Right atrium auricular region (tissue), 2 donors: ENCODE results near the gene KCNMB2. TPM values are rescaled to one million over a fixed set of nuclear protein-coding genes. Genes with fewer than 3 reads are reported as not detected.

Experiments used
- DNase-seq: peaks from one replicate; pipeline ENCODE4 v3.0.0-alpha.2; 2019; ENCODE audit warnings: low spot score
- H3K27ac ChIP-seq, 2 donors: fragments of 200-600 bp; sonication (generic); 1 replicate in 1 of 2; 2 replicates in 1 of 2; pipeline ENCODE4 v1.5.1; 2016 to 2019
- H3K27me3 ChIP-seq, 2 donors: fragments of 200-600 bp; sonication (generic); one replicate each; pipeline versions ENCODE4 v1.5.1 to v1.6.0; 2017 to 2019
- H3K36me3 ChIP-seq: fragments of 200-600 bp; sonication (generic); one replicate; pipeline ENCODE4 v1.5.1; 2016
- H3K4me1 ChIP-seq, 2 donors: fragments of 200-600 bp; sonication (generic); one replicate each; pipeline versions ENCODE4 v1.5.1 to v1.6.0; 2017 to 2019
- H3K4me3 ChIP-seq, 2 donors: fragments of 200-600 bp; sonication (generic); 1 replicate in 1 of 2; 2 replicates in 1 of 2; pipeline ENCODE4 v1.5.1; 2017 to 2019; ENCODE audit warnings: mild to moderate bottlenecking in 1 of 2, moderate library complexity in 1 of 2
- H3K9me3 ChIP-seq, 2 donors: fragments of 200-600 bp; sonication (generic); one replicate each; pipeline ENCODE4 v1.5.1; 2019
- CTCF ChIP-seq, 2 donors: fragments of 200-600 bp; sonication (generic); IDR thresholded peaks; one replicate each; pipeline ENCODE4 v1.5.1; 2019; ENCODE audit warnings: antibody characterized with exemption in 2 of 2
- total RNA-seq, 2 donors: library from RNA; depleted of rRNA; stranded (reverse); fragments of >200 nt; gene quantifications; one replicate each; pipeline ENCODE4 v1.1.0, GENCODE V29; 2016

Gene KCNMB2
- total RNA-seq, 2 donors from 2014 or later, result 2.8 to 18.2 TPM

GRCh38 chr3:178551916-178552321 lies 15.7 kb downstream of the KCNMB2 start:
- H3K27ac ChIP-seq, result no peak overlapping the region
- H3K4me3 ChIP-seq, result no peak overlapping the region
- no peak for DNase-seq
- H3K36me3 ChIP-seq, result no peaks in the 10 kb centered on the region
- peaks cover 0 to 3% of the 10 kb centered on the region in 2 donors for H3K4me1 ChIP-seq
- no peak for TF ChIP-seq CTCF (IDR thresholded peaks at IDR 0.05)
- H3K27me3 ChIP-seq, result no peaks in the 10 kb centered on the region
- no peaks in the 10 kb centered on the region for H3K9me3 ChIP-seq

- Histone ChIP-seq H3K36me3 (no peaks in the 10 kb centered on the region), H3K4me1 (peaks cover 0 to 24% of the 10 kb centered on the region in 2 donors), H3K27me3 (no peaks in the 10 kb centered on the region), H3K27ac (no peak overlapping the region), H3K9me3 (no peaks in the 10 kb centered on the region), H3K4me3 (no peak overlapping the region)
- TF ChIP-seq CTCF (IDR thresholded peaks at IDR 0.05), result no peak
- DNase-seq, result no peak
Observed at GRCh38 chr3:178558637-178559036, 22.4 kb downstream of the KCNMB2 start.

GRCh38 chr3:178560759-178561158 lies 24.5 kb downstream of the KCNMB2 start:
- Histone ChIP-seq H3K27ac (no peak overlapping the region), H3K4me3 (no peak overlapping the region), H3K9me3 (no peaks in the 10 kb centered on the region), H3K4me1 (peaks cover 0 to 24% of the 10 kb centered on the region in 2 donors), H3K27me3 (no peaks in the 10 kb centered on the region), H3K36me3 (no peaks in the 10 kb centered on the region)
- DNase-seq, result no peak
- no peak for TF ChIP-seq CTCF (IDR thresholded peaks at IDR 0.05)

GRCh38 chr3:178561239-178561638 lies 25.0 kb downstream of the KCNMB2 start:
- H3K27me3 ChIP-seq, result no peaks in the 10 kb centered on the region
- no peak for DNase-seq
- H3K9me3 ChIP-seq, result no peaks in the 10 kb centered on the region
- TF ChIP-seq CTCF (IDR thresholded peaks at IDR 0.05), result no peak
- H3K27ac ChIP-seq, result peak overlapping the region; percentile 19 to 48
- no peak overlapping the region for H3K4me3 ChIP-seq
- no peaks in the 10 kb centered on the region for H3K36me3 ChIP-seq
- H3K4me1 ChIP-seq, result peaks cover 0 to 24% of the 10 kb centered on the region in 2 donors

DNA sequence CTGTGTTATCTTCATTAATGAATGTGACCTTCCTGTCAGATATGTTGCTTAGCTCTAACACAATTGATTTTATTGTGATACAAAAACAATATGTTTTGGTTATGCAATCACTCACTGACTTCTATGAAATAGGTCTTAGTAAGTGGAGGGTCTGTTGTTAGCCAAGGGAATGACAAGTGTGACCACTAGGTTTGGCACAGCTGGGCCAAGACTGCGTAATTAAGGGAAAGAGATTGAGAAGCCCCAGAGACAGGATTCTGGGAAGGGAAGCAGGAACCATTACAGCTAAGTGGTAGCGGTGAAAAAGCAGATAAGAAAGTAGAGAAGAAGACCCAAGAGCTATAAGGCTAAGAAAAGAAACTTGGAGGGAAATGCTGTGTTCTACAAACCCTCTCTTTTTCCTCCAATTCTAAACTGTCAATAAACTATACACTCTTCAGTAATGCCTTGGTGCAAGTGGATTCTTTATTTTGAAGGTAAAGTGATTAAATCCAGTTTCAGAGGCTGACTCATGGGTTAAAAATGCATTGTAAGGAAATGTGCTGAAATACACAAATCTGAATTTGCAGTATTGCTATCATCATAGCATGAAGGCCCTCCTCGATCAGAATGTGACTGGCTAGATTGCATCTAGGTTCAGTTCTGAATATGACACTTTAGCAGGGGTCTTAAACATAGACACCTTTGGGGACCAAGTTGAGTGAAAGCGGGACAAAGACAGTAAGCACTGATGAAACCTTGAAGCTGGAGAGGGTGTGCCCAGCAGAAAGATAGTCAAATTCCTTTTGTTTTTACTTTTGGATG lies 26.1 kb downstream of the KCNMB2 start:
- no peak for TF ChIP-seq CTCF (IDR thresholded peaks at IDR 0.05)
- Histone ChIP-seq H3K4me1 (peaks cover 0 to 24% of the 10 kb centered on the region in 2 donors), H3K9me3 (no peaks in the 10 kb centered on the region), H3K27ac (peak overlapping the region in 1 of 2 donors; percentile 48), H3K4me3 (no peak overlapping the region), H3K36me3 (no peaks in the 10 kb centered on the region), H3K27me3 (no peaks in the 10 kb centered on the region)
- no peak for DNase-seq

DNA sequence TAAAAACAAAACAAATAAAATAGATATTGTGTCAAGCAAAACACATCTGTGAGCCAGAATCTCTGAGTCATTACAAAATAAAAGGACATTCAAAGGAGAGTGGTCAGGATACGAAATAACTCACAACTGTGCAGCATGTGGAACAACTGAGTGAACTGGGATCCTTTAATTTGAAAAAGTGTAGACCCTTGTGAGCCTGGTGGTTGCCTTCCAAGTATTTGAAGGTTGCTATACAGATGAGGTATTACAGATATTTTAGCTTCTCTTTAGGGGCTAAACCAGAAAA lies 26.7 kb downstream of the KCNMB2 start:
- Histone ChIP-seq H3K9me3 (no peaks in the 10 kb centered on the region), H3K27ac (peak overlapping the region in 1 of 2 donors; percentile 48), H3K36me3 (no peaks in the 10 kb centered on the region), H3K4me1 (peaks cover 0 to 24% of the 10 kb centered on the region in 2 donors), H3K4me3 (no peak overlapping the region), H3K27me3 (no peaks in the 10 kb centered on the region)
- no peak for DNase-seq
- no peak for TF ChIP-seq CTCF (IDR thresholded peaks at IDR 0.05)
